IMR-90 (cell line): ENCODE data around the gene FAM163B. TPM values are rescaled to one million over a fixed set of nuclear protein-coding genes. Genes with fewer than 3 reads are reported as not detected.

Source experiments
- ATAC-seq: fragments of 200-7000 bp; cut with Tn5 transposase; 2 replicates; pipeline ENCODE4 v1.9.1; 2020; ENCODE audit warnings: low read depth, mild to moderate bottlenecking, moderate library complexity
- BruUV-seq: library from RNA; stranded (reverse); fragments of 400-500 nt; replicated peaks from 2 replicates; lab custom pipeline; 2021; lab: Mats Ljungman, UMichigan
- CTCF ChIA-PET: fragments of 300-600 bp; formaldehyde crosslinking; extraction: SDS; loops from one replicate; lab custom pipeline; 2021; ENCODE audit warnings: antibody characterized with exemption; lab: Yijun Ruan, JAX
- POLR2A ChIA-PET: fragments of 300-600 bp; sonication (Branson Sonifier 250); formaldehyde crosslinking; loops from one replicate; lab custom pipeline; 2022; ENCODE audit warnings: antibody characterized with exemption; ENCODE audit not compliant: unreplicated experiment; lab: Charles Lee
- DNase-seq: peaks from one replicate; pipeline ENCODE4 v3.0.0; 2013
- H2AFZ ChIP-seq: replicated peaks from 2 replicates; pipeline ENCODE3; 2013; ENCODE audit warnings: low read length, mild to moderate bottlenecking; ENCODE audit not compliant: poor library complexity
- H2AK5ac ChIP-seq: 2 replicates; pipeline ENCODE4 v1.6.1; 2013; ENCODE audit warnings: low read depth, low read length, inconsistent platforms
- H2AK9ac ChIP-seq: replicated peaks from 2 replicates; pipeline ENCODE3; 2013; ENCODE audit warnings: mild to moderate bottlenecking, low read depth, low read length, moderate library complexity; ENCODE audit not compliant: poor library complexity
- H2BK120ac ChIP-seq: 2 replicates; pipeline ENCODE4 v1.6.1; 2013; ENCODE audit warnings: low read depth, low read length, inconsistent platforms
- H2BK15ac ChIP-seq: 3 replicates; pipeline ENCODE4 v1.6.1; 2013; ENCODE audit warnings: low read depth, low read length, inconsistent platforms
- H2BK20ac ChIP-seq: 2 replicates; pipeline ENCODE4 v1.6.1; 2013; ENCODE audit warnings: low read depth, mild to moderate bottlenecking, inconsistent platforms, low read length, moderate library complexity
- H2BK5ac ChIP-seq: 2 replicates; pipeline ENCODE4 v1.6.1; 2013; ENCODE audit warnings: mild to moderate bottlenecking, low read depth, low read length, inconsistent platforms; ENCODE audit not compliant: poor library complexity, severe bottlenecking
- H3K14ac ChIP-seq: replicated peaks from 2 replicates; pipeline ENCODE4 v1.6.1; 2013; ENCODE audit warnings: low read depth, low read length, inconsistent platforms
- H3K18ac ChIP-seq: 2 replicates; pipeline ENCODE4 v1.6.1; 2013; ENCODE audit warnings: low read depth, low read length, control low read depth
- H3K23ac ChIP-seq: 2 replicates; pipeline ENCODE4 v1.6.1; 2013; ENCODE audit warnings: low read depth, low read length, inconsistent platforms
- H3K27ac ChIP-seq: 2 replicates; pipeline ENCODE4 v1.5.1; 2013; ENCODE audit warnings: mild to moderate bottlenecking, control low read depth, low read length; ENCODE audit not compliant: insufficient read depth
- H3K27me3 ChIP-seq: 2 replicates; pipeline ENCODE4 v1.6.1; 2013; ENCODE audit warnings: low read length; ENCODE audit not compliant: control insufficient read depth, insufficient read depth
- H3K36me3 ChIP-seq: 2 replicates; pipeline ENCODE4 v1.6.1; 2013; ENCODE audit warnings: low read length, mixed read lengths; ENCODE audit not compliant: control insufficient read depth, insufficient read depth
- H3K4ac ChIP-seq: 2 replicates; pipeline ENCODE4 v1.6.1; 2013; ENCODE audit warnings: low read depth, low read length, inconsistent platforms
- H3K4me1 ChIP-seq: 2 replicates; pipeline ENCODE4 v1.6.1; 2013; ENCODE audit warnings: low read length, mixed read lengths; ENCODE audit not compliant: control insufficient read depth, insufficient read depth
- H3K4me2 ChIP-seq: 2 replicates; pipeline ENCODE4 v1.6.1; 2013; ENCODE audit warnings: low read depth, mild to moderate bottlenecking, control low read depth, low read length, moderate library complexity
- H3K4me3 ChIP-seq: 2 replicates; pipeline ENCODE4 v1.5.1; 2013; ENCODE audit warnings: low read depth, mild to moderate bottlenecking, control low read depth, low read length, moderate library complexity; ENCODE audit not compliant: insufficient read depth
- H3K56ac ChIP-seq: 2 replicates; pipeline ENCODE4 v1.6.1; 2013; ENCODE audit warnings: low read length, inconsistent platforms; ENCODE audit not compliant: insufficient read depth; ENCODE audit errors: extremely low read depth
- H3K79me1 ChIP-seq, 2 experiments: 2 replicates each; pipeline ENCODE4 v1.6.1; 2013; ENCODE audit warnings: low read length in 2 of 2, inconsistent platforms in 1 of 2, low read depth in 1 of 2
- H3K9ac ChIP-seq: 2 replicates; pipeline ENCODE4 v1.6.1; 2013; ENCODE audit warnings: low read depth, low read length, control low read depth
- H3K9me1 ChIP-seq: 2 replicates; pipeline ENCODE4 v1.6.1; 2013; ENCODE audit warnings: low read length, inconsistent platforms; ENCODE audit not compliant: insufficient read depth
- H3K9me3 ChIP-seq: 2 replicates; pipeline ENCODE4 v1.6.1; 2013; ENCODE audit warnings: low read length; ENCODE audit not compliant: control insufficient read depth, insufficient read depth
- H4K20me1 ChIP-seq: 2 replicates; pipeline ENCODE4 v1.6.1; 2013; ENCODE audit warnings: low read length, inconsistent platforms; ENCODE audit not compliant: insufficient read depth
- H4K5ac ChIP-seq: 2 replicates; pipeline ENCODE4 v1.6.1; 2013; ENCODE audit warnings: mild to moderate bottlenecking, low read depth, low read length, control low read depth
- H4K8ac ChIP-seq, 2 experiments: 2 replicates each; pipeline ENCODE4 v1.6.1; 2013; ENCODE audit warnings: low read depth in 2 of 2, low read length in 2 of 2, control low read depth in 1 of 2, inconsistent platforms in 1 of 2
- H4K91ac ChIP-seq: 2 replicates; pipeline ENCODE4 v1.6.1; 2013; ENCODE audit warnings: low read depth, low read length, inconsistent platforms; ENCODE audit not compliant: insufficient read depth
- BHLHE40 ChIP-seq: fragments of 150-350 bp; IDR thresholded peaks from 2 replicates; pipeline ENCODE4 v1.6.1; 2016; ENCODE audit warnings: mild to moderate bottlenecking, low read depth, low read length
- CEBPB ChIP-seq: IDR thresholded peaks from 2 replicates; pipeline ENCODE4 v1.6.1; 2012; ENCODE audit warnings: low read depth, low read length, improper control_type of control experiment
- CHD1 ChIP-seq: IDR thresholded peaks from 2 replicates; pipeline ENCODE4 v1.6.1; 2012; ENCODE audit warnings: low read depth, low read length, improper control_type of control experiment
- ELK1 ChIP-seq: fragments of 150-350 bp; IDR thresholded peaks from 2 replicates; pipeline ENCODE4 v1.6.1; 2016; ENCODE audit warnings: low read depth, mild to moderate bottlenecking, low read length, moderate library complexity, borderline replicate concordance
- FOS ChIP-seq: fragments of 150-350 bp; IDR thresholded peaks from 2 replicates; pipeline ENCODE4 v1.6.1; 2016; ENCODE audit warnings: low read depth, low read length
- MAFK ChIP-seq: IDR thresholded peaks from 2 replicates; pipeline ENCODE4 v1.6.1; 2012; ENCODE audit warnings: low read depth, low read length, improper control_type of control experiment
- RAD21 ChIP-seq: IDR thresholded peaks from 2 replicates; pipeline ENCODE4 v1.6.1; 2012; ENCODE audit warnings: low read length, improper control_type of control experiment
- RCOR1 ChIP-seq: IDR thresholded peaks from 2 replicates; pipeline ENCODE4 v1.6.1; 2012; ENCODE audit warnings: mild to moderate bottlenecking, low read length, improper control_type of control experiment; ENCODE audit not compliant: insufficient replicate concordance
- RFX5 ChIP-seq: IDR thresholded peaks from 2 replicates; pipeline ENCODE4 v1.8.0; 2012; ENCODE audit warnings: low read depth, mild to moderate bottlenecking, low read length, moderate library complexity
- SMC3 ChIP-seq: fragments of 150-350 bp; IDR thresholded peaks from 2 replicates; pipeline ENCODE4 v1.6.1; 2016; ENCODE audit warnings: low read depth, mild to moderate bottlenecking, antibody characterized with exemption, low read length, moderate library complexity
- USF2 ChIP-seq: fragments of 150-350 bp; IDR thresholded peaks from 2 replicates; pipeline ENCODE4 v1.6.1; 2017; ENCODE audit warnings: mild to moderate bottlenecking, antibody characterized with exemption, low read length, low read depth
- WGBS, 2 experiments: methylation state at CpG; one replicate each; pipeline versions ENCODE4 v1.1.5 to v1.1.7; 2013; ENCODE audit warnings: missing lambda C conversion rate in 2 of 2; ENCODE audit not compliant: insufficient read length in 1 of 2; ENCODE audit errors: extremely low coverage in 2 of 2; 5-methylcytosine and 5-hydroxymethylcytosine counted together
- dilution Hi-C: fragments of 300-500 bp; cut with HindIII; formaldehyde crosslinking; loops from one replicate; pipeline ENCODE4 v1.14.3; 2018; ENCODE audit warnings: low sequenced_read_pairs; ENCODE audit not compliant: unreplicated experiment
- in situ Hi-C: fragments of 300-500 bp; cut with MboI; formaldehyde crosslinking; loops from 3 replicates; pipeline ENCODE4 v1.14.3; 2019; ENCODE audit warnings: low sequenced_read_pairs, inconsistent platforms, mixed read lengths
- intact Hi-C: fragments of 100-400 bp; cut with micrococcal nuclease; formaldehyde crosslinking; loops from 2 replicates; pipeline ENCODE4 v1.10.0; 2022
- polyA plus RNA-seq, 3 experiments: library from polyadenylated mRNA; depleted of rRNA; stranded (reverse); fragments of >200 nt; gene quantifications; 2 replicates each; pipeline ENCODE4 v1.2.3, GENCODE V29; 2012; ENCODE audit warnings: low replicate concordance in 1 of 3
- total RNA-seq: library from RNA; depleted of rRNA; stranded (reverse); fragments of >200 nt; gene quantifications from 2 replicates; pipeline ENCODE4 v1.2.3, GENCODE V29; 2012

Gene FAM163B
- total and polyA plus RNA-seq, 2 of the 4 experiments (the other 2 are of a cell fraction), result not detected

GRCh38 chr9:133574771-133575170, 34.4 kb downstream of the FAM163B start (continued):
- TF ChIP-seq ELK1 (no peak), FOS (no peak)

GRCh38 chr9:133573791-133574515, 35.2 kb downstream of the FAM163B start:
- Histone ChIP-seq H2BK120ac (no peak overlapping the region), H3K4ac (no peak overlapping the region), H2BK20ac (no peak overlapping the region), H2AK5ac (no peak overlapping the region), H4K5ac (no peak overlapping the region), H3K4me2 (no peak overlapping the region), H2AFZ (no peak overlapping the region), H3K27me3 (peaks cover 49% of the 10 kb centered on the region), H3K56ac (no peak overlapping the region), H3K23ac (no peak overlapping the region), H4K20me1 (no peaks in the 10 kb centered on the region), H4K91ac (no peak overlapping the region), H2BK5ac (no peak overlapping the region), H3K9me3 (no peaks in the 10 kb centered on the region), H3K9me1 (no peaks in the 10 kb centered on the region), H3K4me3 (no peak overlapping the region), H2BK15ac (no peak overlapping the region), H3K27ac (no peak overlapping the region), H3K36me3 (no peaks in the 10 kb centered on the region), H3K4me1 (no peaks in the 10 kb centered on the region), H3K9ac (no peak overlapping the region), H4K8ac (no peak overlapping the region), H3K14ac (no peak overlapping the region), H2AK9ac (no peak overlapping the region), H3K79me1 (no peaks in the 10 kb centered on the region), H3K18ac (no peak overlapping the region)
- ATAC-seq (no peak), DNase-seq (no peak)
- no TSS peak for BruUV-seq
- intact Hi-C loops (no loop called here), in situ Hi-C loops (no loop called here), dilution Hi-C loops (no loop called here)
- ChIA-PET CTCF (no interaction called here), POLR2A (no interaction called here)
- 84% methylated on average over 5 of the region's 21 CpGs; no CpG with 5 or more reads in 1 of the 2 experiments for WGBS, 2 experiments
- TF ChIP-seq ELK1 (no peak), CEBPB (no peak), MAFK (no peak), CHD1 (no peak), RFX5 (no peak), RAD21 (no peak), RCOR1 (no peak), USF2 (no peak), FOS (no peak), BHLHE40 (no peak), SMC3 (no peak)
